Stimulated activated CD8-positive, alpha-beta memory T cell treated with anti-CD3 and anti-CD28 coated beads, Interleukin-7, amount 100 ng/mL, for 48 hours (primary cell): ENCODE measurements around the gene MANSC1.
"Not testable (repeated sequence)": the region's sequence is repeated elsewhere in the genome, so short reads cannot be mapped to it uniquely, and the experiment has no call there.

Experiments used
- DNase-seq, 2 donors: peaks; one replicate each; pipeline ENCODE4 v3.0.0-alpha.2; 2020; ENCODE audit warnings: low read depth in 1 of 2; ENCODE audit errors: extremely low read depth in 1 of 2

Gene MANSC1

GRCh38 chr12:12327802-12328201 is 22.2 kb downstream of the MANSC1 start:
- DNase-seq, result no peak

GRCh38 chr12:12326262-12326661 is 23.8 kb downstream of the MANSC1 start:
- DNase-seq, result no peak

GRCh38 chr12:12323591-12323990 is 26.5 kb downstream of the MANSC1 start:
- DNase-seq, result no peak

GRCh38 chr12:12323118-12323517 is 26.9 kb downstream of the MANSC1 start:
- no peak for DNase-seq

GRCh38 chr12:12319451-12320183 is 30.4 kb downstream of the MANSC1 start:
- no peak for DNase-seq

- DNase-seq, result no peak
These were observed 34.2 kb downstream of the MANSC1 start for GRCh38 chr12:12315838-12316237.

GRCh38 chr12:12310695-12311094 is 39.3 kb downstream of the MANSC1 start:
- not testable (repeated sequence) for DNase-seq

- DNase-seq, result no peak
These were observed 44.3 kb downstream of the MANSC1 start for GRCh38 chr12:12305568-12306300.

GRCh38 chr12:12302976-12303375 is 47.1 kb downstream of the MANSC1 start:
- no peak for DNase-seq

GRCh38 chr12:12301122-12301521 is 48.9 kb downstream of the MANSC1 start:
- no peak for DNase-seq

- no peak for DNase-seq
These were observed 52.7 kb downstream of the MANSC1 start for GRCh38 chr12:12297201-12297830.

GRCh38 chr12:12294215-12295005 is 55.6 kb downstream of the MANSC1 start:
- no peak for DNase-seq

GRCh38 chr12:12290206-12290605 is 59.8 kb downstream of the MANSC1 start:
- no peak for DNase-seq

- DNase-seq, result no peak
These were observed 63.6 kb downstream of the MANSC1 start for GRCh38 chr12:12286441-12286840.

GRCh38 chr12:12282761-12283425 is 67.1 kb downstream of the MANSC1 start:
- DNase-seq, result no peak

GRCh38 chr12:12282202-12282601 is 67.8 kb downstream of the MANSC1 start:
- no peak for DNase-seq

GRCh38 chr12:12281134-12281533 is 68.9 kb downstream of the MANSC1 start:
- DNase-seq, result no peak

GRCh38 chr12:12278899-12279298 is 71.1 kb downstream of the MANSC1 start:
- no peak for DNase-seq
